ENCODE measurements around the gene DSE. TPM values are rescaled to one million over a fixed set of nuclear protein-coding genes. Genes with fewer than 3 reads are reported as not detected.

Gene DSE
- total RNA-seq, 1 donor from 2014 or later, result 11.7 TPM

DNA sequence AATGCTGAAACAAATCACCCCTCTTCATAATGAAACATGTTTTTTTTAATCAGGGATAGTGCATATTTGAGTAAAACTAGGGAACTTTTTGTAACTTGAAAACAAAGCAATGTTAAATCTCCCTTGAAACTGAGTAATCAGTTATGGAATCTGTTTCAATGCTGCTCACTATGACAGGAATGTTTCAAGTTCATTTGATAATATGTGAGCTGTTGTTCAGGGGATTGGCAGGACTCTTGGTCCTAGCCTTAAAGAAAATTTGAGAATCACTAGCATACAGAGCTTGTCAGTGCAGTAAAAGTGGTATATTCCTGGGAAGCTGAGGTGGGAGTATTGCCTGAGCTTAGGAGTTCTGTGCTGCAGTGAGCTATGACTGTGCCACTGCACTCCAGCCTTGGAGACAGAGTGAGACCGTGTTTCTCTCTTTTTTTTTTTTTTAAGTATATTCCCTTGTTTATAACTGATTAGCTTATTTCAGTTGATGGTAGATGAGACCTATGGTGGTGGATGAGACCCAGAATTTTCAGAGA, 68.8 kb downstream of the DSE start:
- no peak for ATAC-seq
- DNase-seq (ENCODE audit: low spot score), result no peak

GRCh38 chr6:116443105-116443504, 72.4 kb downstream of the DSE start:
- DNase-seq (ENCODE audit: low spot score), result no peak
- no peak for ATAC-seq

DNA sequence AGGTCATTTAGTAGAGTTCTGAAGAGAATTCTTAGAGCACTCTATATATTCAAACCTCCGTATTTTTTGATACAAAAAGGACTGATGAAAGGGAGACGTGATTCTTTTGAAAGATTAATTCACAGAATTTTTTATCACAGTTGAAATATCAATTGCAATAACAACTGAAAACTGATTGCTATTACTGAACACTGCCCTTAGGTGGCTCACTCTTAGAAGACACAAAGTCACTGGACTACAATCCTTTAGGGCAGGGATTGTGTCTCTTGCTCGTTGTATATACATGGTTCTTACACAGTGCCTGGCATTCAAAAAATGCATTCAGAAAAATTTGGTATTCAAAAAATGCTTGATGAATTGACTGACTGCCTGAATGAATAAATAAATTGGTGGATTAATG, 73.3 kb downstream of the DSE start:
- ATAC-seq (peak; percentile 84), DNase-seq (ENCODE audit: low spot score) (no peak)

DNA sequence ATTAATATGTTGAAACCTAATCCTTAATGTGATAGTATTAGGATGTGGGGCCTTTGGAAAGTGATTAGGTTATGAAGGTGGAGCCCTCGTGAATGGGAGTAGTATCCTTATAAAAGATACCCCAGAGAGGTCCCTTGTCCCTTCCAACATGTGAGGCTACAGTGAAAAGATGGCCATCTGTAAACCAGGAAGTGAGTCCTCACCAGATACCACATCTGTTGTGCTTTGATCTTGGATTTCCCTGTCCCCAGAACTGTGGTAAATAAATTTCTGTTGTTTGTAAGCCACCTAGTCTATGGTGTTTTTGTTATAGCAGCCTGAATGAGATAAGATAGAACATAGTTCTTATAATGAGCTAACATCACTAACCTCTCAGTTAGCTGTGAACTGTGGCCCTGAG, 73.8 kb downstream of the DSE start:
- DNase-seq (ENCODE audit: low spot score) (no peak), ATAC-seq (no peak)

DNA sequence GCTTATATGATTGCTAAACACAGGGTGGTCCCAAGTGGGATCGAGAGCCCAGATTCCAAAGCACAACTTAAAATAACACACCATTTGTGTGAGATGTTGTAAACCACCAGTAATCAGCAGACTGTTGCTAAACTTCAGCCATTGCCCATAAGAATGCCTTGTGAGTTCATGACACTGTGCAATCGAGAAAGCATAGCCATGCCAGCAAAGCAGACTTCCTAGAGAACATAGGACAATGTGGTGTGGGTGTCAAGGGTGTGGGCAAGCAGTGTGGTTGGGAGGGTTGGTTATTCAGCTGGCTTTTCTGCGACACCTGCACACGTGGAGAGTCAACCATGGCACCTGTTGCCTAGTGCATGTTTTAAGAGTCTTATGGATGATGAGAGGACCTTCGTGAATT, 74.4 kb downstream of the DSE start:
- ATAC-seq, result no peak
- DNase-seq (ENCODE audit: low spot score), result no peak

- no peak for ATAC-seq
- DNase-seq (ENCODE audit: low spot score), result no peak
Measured at GRCh38 chr6:116446399-116446798, 75.7 kb downstream of the DSE start.

GRCh38 chr6:116447052-116447451, 76.3 kb downstream of the DSE start:
- DNase-seq (ENCODE audit: low spot score) (no peak), ATAC-seq (no peak)

- no peak for DNase-seq (ENCODE audit: low spot score)
- peak; percentile 34 for ATAC-seq
Measured at GRCh38 chr6:116447496-116448011, 76.8 kb downstream of the DSE start.

GRCh38 chr6:116449565-116449964, 78.8 kb downstream of the DSE start:
- DNase-seq (ENCODE audit: low spot score) (no peak), ATAC-seq (no peak)

DNA sequence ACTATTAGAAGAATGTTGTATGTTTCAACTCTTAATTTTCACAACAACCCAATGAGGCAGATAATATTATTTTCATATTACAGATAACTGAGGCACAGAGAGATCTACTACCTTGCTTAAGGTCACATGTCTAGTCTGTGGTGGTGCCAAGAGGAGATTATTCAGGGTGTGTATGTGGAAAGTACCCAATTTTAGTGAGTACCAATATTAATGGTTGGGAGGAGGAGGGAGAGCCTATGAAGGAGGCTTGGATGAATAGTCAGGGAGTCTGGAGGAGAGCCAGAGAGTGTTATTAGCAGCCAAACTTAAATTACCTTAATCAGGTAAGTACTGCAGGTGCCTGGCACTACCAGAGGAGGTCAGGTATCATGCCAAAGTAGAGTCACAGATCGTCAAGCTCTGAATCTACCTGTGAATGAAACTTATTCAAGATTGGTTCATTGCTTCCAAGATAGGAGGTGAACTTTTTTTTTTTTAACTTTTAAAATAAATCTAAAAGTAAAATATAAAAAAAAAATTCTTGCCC, 79.5 kb downstream of the DSE start:
- no peak for DNase-seq (ENCODE audit: low spot score)
- no peak for ATAC-seq

- peak; percentile 38 for ATAC-seq
- no peak for DNase-seq (ENCODE audit: low spot score)
Measured at GRCh38 chr6:116450769-116451740, 80.3 kb downstream of the DSE start.

GRCh38 chr6:116451916-116452315, 81.2 kb downstream of the DSE start:
- DNase-seq (ENCODE audit: low spot score) (no peak), ATAC-seq (no peak)

- ATAC-seq, result no peak
- DNase-seq (ENCODE audit: low spot score), result no peak
Measured at GRCh38 chr6:116452531-116452930, 81.8 kb downstream of the DSE start.

- ATAC-seq (no peak), DNase-seq (ENCODE audit: low spot score) (no peak)
Measured at GRCh38 chr6:116456106-116456505, 85.4 kb downstream of the DSE start.

DNA sequence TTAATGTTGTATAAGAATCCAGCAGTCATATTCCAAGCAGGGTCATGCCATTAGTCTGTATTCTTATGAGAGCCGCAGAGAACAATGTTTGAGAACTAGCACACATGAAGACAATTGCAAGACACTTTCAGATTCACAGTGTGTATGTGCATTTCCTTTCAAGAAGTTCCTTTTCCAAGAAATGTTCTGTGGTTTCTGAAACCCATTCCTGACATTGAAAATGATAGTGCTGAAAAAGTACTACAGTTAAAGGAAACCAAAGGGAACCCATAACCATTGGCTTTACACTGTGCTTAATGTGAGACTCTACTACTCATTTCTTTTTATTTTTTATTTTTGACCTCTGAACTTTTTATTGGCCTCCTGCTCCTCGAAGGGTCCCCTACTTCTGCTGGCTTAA, 86.2 kb downstream of the DSE start:
- ATAC-seq, result no peak

DNA sequence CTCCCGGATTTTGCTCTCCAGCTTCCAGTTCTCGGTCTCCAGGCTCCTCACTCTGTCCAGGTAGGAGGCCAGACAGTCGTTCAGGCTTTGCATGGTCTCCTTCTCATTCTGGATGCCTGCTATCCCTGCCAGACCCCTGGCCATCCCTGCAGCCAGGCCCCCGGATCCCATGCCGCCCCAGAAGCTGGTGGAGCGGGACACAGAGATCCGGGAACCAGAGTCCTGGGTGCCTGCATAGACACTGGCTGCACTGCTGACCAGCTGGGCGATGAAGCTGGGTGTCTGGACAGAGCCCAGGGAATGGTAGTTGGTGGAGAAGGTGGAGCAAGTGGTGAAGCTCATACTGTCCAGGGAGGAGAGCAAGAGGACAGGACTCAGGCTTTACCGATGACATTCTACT, 87.5 kb downstream of the DSE start:
- ATAC-seq, result no peak

More for the DNA sequence above, 86.2 kb downstream of the DSE start:
- DNase-seq (ENCODE audit: low spot score), result no peak

DNA sequence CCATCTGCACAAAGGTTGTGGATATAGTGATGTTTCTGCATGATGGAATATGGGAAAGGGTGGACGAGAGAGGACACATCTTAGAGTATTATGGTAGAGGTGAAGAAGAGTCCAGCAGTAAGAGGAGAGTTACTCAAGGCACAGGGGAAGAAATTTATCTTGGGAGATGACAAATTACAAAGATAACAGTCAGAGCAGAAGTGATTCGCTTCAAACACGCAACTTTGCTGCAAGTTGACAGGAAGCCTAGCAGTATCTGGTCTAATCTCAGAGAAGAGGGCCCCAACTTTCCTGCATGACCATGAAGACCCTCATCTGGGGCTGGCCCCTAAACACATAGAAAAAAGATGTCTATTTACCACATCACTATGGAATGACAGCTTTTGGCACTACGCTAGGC, 89.2 kb downstream of the DSE start:
- no peak for ATAC-seq
- no peak for DNase-seq (ENCODE audit: low spot score)

More for the DNA sequence above, 87.5 kb downstream of the DSE start:
- no peak for DNase-seq (ENCODE audit: low spot score)

DNA sequence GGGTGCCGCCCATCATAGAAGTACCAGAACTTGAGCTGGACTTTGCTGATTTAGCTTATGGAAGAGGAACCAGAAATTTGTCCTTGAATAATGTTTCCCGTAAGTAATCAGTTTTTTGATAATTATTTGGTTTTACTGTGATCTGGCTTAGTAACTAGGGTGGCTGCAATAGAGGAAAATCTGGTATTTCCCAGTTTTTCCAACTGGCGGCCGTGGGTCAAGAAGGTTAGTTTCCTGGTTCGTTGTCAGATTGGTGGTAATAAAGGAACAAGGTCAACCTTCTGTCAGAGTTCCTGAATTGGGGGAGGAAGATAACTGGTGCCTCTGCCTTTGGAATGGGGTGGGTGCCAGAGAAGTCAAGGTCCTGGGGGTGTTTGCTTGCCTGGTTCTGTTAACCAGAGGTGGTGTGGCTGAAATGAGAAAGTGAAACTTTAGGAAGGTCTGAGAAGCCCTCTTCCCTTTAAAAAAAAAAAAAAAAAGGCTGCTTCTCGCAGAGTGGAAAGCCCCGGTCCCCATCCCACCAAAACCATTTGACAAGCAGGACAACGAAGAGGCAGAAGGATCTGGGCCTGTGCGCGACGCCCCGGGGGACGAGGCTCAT, 90.7 kb downstream of the DSE start, which contains the start of gene CALHM6:
Gene CALHM6, plus strand, starts transcription at position 45 of the 601 bp plus-strand sequence. Its CDS starts 555 bp downstream, at position 600.
- ATAC-seq (peak; percentile 39), DNase-seq (ENCODE audit: low spot score) (no peak)

DNA sequence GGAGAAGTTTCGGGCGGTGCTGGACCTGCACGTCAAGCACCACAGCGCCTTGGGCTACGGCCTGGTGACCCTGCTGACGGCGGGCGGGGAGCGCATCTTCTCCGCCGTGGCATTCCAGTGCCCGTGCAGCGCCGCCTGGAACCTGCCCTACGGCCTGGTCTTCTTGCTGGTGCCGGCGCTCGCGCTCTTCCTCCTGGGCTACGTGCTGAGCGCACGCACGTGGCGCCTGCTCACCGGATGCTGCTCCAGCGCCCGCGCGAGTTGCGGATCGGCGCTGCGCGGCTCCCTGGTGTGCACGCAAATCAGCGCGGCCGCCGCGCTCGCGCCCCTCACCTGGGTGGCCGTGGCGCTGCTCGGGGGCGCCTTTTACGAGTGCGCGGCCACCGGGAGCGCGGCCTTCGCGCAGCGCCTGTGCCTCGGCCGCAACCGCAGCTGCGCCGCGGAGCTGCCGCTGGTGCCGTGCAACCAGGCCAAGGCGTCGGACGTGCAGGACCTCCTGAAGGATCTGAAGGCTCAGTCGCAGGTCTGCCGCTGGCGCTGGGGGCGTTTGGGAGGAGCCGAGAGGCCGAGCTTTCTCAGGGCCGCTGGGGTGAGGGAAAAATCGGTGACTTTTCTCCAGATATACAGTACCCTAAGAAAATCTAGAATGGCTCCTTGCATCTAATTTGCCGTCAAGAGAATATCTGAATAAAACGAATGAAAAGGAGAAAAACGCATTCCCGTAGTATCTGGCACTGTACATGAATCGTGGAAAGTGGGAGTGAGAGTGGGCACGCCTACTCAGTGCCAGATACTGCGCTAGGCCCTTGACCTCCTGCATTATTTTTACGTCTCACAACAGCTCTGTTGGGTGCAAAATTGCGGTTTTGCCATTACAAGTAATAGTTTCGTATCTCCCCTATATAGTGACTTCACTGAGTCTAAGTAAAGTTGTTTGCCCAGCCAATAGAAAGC, 91.5 kb downstream of the DSE start:
- peak; percentile 61 for DNase-seq (ENCODE audit: low spot score)
- peak; percentile 84 for ATAC-seq

DNA sequence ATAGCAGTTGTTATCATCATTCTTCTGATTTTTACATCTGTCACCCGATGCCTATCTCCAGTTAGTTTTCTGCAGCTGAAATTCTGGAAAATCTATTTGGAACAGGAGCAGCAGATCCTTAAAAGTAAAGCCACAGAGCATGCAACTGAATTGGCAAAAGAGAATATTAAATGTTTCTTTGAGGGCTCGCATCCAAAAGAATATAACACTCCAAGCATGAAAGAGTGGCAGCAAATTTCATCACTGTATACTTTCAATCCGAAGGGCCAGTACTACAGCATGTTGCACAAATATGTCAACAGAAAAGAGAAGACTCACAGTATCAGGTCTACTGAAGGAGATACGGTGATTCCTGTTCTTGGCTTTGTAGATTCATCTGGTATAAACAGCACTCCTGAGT, 92.6 kb downstream of the DSE start:
- ATAC-seq, result no peak

More for the DNA sequence above, 92.6 kb downstream of the DSE start:
- DNase-seq (ENCODE audit: low spot score), result no peak
